Endothelial cell of umbilical vein (primary cell): ENCODE measurements around the gene MYO1G. TPM values are rescaled to one million over a fixed set of nuclear protein-coding genes. Genes with fewer than 3 reads are reported as not detected.

ENCODE experiments used
- BruUV-seq: library from RNA; stranded (reverse); fragments of 400-500 nt; replicated peaks from 2 replicates; lab custom pipeline; 2021; lab: Mats Ljungman, UMichigan
- CTCF ChIA-PET: fragments of 300-600, 350-600 bp; sonication (Branson Sonifier 250); formaldehyde crosslinking; loops from one replicate; lab custom pipeline; 2021; ENCODE audit warnings: antibody characterized with exemption, inconsistent platforms; lab: Charles Lee
- POLR2A ChIA-PET: fragments of 300-600, 350-600 bp; sonication (Branson Sonifier 250); formaldehyde crosslinking; loops from one replicate; lab custom pipeline; 2021; ENCODE audit warnings: antibody characterized with exemption, inconsistent platforms; lab: Charles Lee
- DNase-seq: peaks from one replicate; pipeline ENCODE4 v3.0.0-alpha.2; 2011; ENCODE audit warnings: low read depth, low spot score
- FAIRE-seq: peaks from 2 replicates; lab custom pipeline; 2011; peaks lifted over from hg19 to GRCh38; lab: Jason Lieb, UNC
- H2AFZ ChIP-seq: 2 replicates; pipeline ENCODE4 v1.6.0; 2012; ENCODE audit warnings: low read depth, low read length, control low read depth, inconsistent platforms
- H3K27ac ChIP-seq: 2 replicates; pipeline ENCODE4 v1.5.1; 2011; ENCODE audit warnings: low read depth, mild to moderate bottlenecking, control low read depth, low read length, moderate library complexity; ENCODE audit not compliant: insufficient read depth
- H3K27me3 ChIP-seq, 2 experiments: 2 replicates each; pipeline versions ENCODE4 v1.6.0 to v1.6.1; 2011; ENCODE audit warnings: low read length in 2 of 2, mixed read lengths in 1 of 2; ENCODE audit not compliant: control insufficient read depth in 2 of 2, insufficient read depth in 2 of 2
- H3K36me3 ChIP-seq, 2 experiments: 2 replicates in 1 of 2; 3 replicates in 1 of 2; pipeline ENCODE4 v1.5.1; 2011; ENCODE audit warnings: low read length in 2 of 2, mild to moderate bottlenecking in 1 of 2, moderate library complexity in 1 of 2; ENCODE audit not compliant: control insufficient read depth in 2 of 2, insufficient read depth in 2 of 2; ENCODE audit errors: extremely low read depth in 1 of 2
- H3K4me1 ChIP-seq: 3 replicates; pipeline ENCODE4 v1.5.1; 2011; ENCODE audit warnings: mild to moderate bottlenecking, low read length; ENCODE audit not compliant: control insufficient read depth, insufficient read depth; ENCODE audit errors: extremely low read depth
- H3K4me2 ChIP-seq: 2 replicates; pipeline ENCODE4 v1.6.1; 2011; ENCODE audit warnings: low read length, control low read depth, mixed read lengths; ENCODE audit not compliant: insufficient read depth
- H3K4me3 ChIP-seq, 3 experiments: fragments of 200-600 bp in 1 of 3; sonication (generic), shearing (Covaris generic) in 1 of 3; replicated peaks in 1 of 3; 2 replicates each; pipeline ENCODE4 v1.5.1; 2011 to 2016; ENCODE audit warnings: control low read depth in 3 of 3, low read length in 3 of 3, mild to moderate bottlenecking in 2 of 3, inconsistent platforms in 1 of 3, low read depth in 1 of 3, moderate library complexity in 1 of 3; ENCODE audit not compliant: insufficient read depth in 1 of 3
- H3K79me2 ChIP-seq: 2 replicates; pipeline ENCODE4 v1.6.0; 2012; ENCODE audit warnings: low read length, inconsistent platforms; ENCODE audit not compliant: control insufficient read depth, insufficient read depth
- H3K9ac ChIP-seq: replicated peaks from 2 replicates; pipeline ENCODE3; 2011; ENCODE audit warnings: low read length, control low read depth; ENCODE audit not compliant: insufficient read depth; ENCODE audit errors: extremely low read depth
- H3K9me1 ChIP-seq: replicated peaks from 3 replicates; pipeline ENCODE4 v1.6.0; 2011; ENCODE audit warnings: mild to moderate bottlenecking, low read length; ENCODE audit not compliant: control insufficient read depth, insufficient read depth; ENCODE audit errors: extremely low read depth
- H3K9me3 ChIP-seq: replicated peaks from 2 replicates; pipeline ENCODE4 v1.5.1; 2012; ENCODE audit warnings: low read length, inconsistent platforms; ENCODE audit not compliant: control insufficient read depth, insufficient read depth
- H4K20me1 ChIP-seq: replicated peaks from 2 replicates; pipeline ENCODE3; 2011; ENCODE audit warnings: mild to moderate bottlenecking, low read length; ENCODE audit not compliant: control insufficient read depth, insufficient read depth; ENCODE audit errors: extremely low read depth
- JUN ChIP-seq: IDR thresholded peaks from 2 replicates; pipeline ENCODE4 v1.6.1; 2011; ENCODE audit warnings: borderline replicate concordance, low read depth; ENCODE audit not compliant: insufficient read length, insufficient read depth
- MYC ChIP-seq: IDR thresholded peaks from one replicate; pipeline ENCODE4 v1.6.1; 2011; ENCODE audit warnings: mild to moderate bottlenecking, low read depth, low read length
- POLR2A ChIP-seq: IDR thresholded peaks from 2 replicates; pipeline ENCODE4 v1.6.1; 2012; ENCODE audit warnings: low read depth, mild to moderate bottlenecking, control low read depth, low read length
- POLR2AphosphoS5 ChIP-seq: IDR thresholded peaks from 2 replicates; pipeline ENCODE4 v1.6.1; 2012; ENCODE audit warnings: low read depth, mild to moderate bottlenecking, control low read depth, low read length, moderate library complexity; ENCODE audit not compliant: insufficient read depth
- dilution Hi-C: fragments of 300-500 bp; cut with MboI; formaldehyde crosslinking; loops from one replicate; pipeline ENCODE4 v1.15.0; 2019; ENCODE audit warnings: low sequenced_read_pairs; ENCODE audit not compliant: extremely low pct_ligation_motif_present
- intact Hi-C: fragments of 100-400 bp; cut with micrococcal nuclease; formaldehyde crosslinking; loops from one replicate; pipeline ENCODE4 v1.10.0; 2022
- polyA plus RNA-seq, 4 experiments: library from polyadenylated mRNA; depleted of rRNA in 3 of 4; stranded (reverse) in 3 of 4; unstranded in 1 of 4; fragments of >200 nt; gene quantifications; 2 replicates each; pipeline versions ENCODE4 v1.2.1 to v1.2.3, GENCODE V29; 2011 to 2012; ENCODE audit warnings: missing spikeins in 1 of 4
- total RNA-seq: library from RNA; stranded (reverse); gene quantifications from 2 replicates; pipeline ENCODE4 v1.2.3, GENCODE V29; 2021
- TF ChIP-seq, protein P1 (sequence below), 2 donors: IDR thresholded peaks; 1 replicate in 1 of 2; 2 replicates in 1 of 2; pipeline ENCODE4 v1.5.1; 2011; ENCODE audit warnings: low read length in 2 of 2, mild to moderate bottlenecking in 2 of 2, moderate library complexity in 2 of 2, control low read depth in 1 of 2, inconsistent platforms in 1 of 2, low read depth in 1 of 2; ENCODE audit not compliant: insufficient read depth in 1 of 2; ENCODE audit errors: extremely low read depth in 1 of 2

MYO1G gene
- total and polyA plus RNA-seq, 2 donors (not counting 3 experiments of a cell fraction or from before 2014, with no cell fraction given): 0.11 TPM; not detected in 1

- Histone ChIP-seq H3K79me2 (peaks cover 59% of the 10 kb centered on the region), H3K9me3 (no peaks in the 10 kb centered on the region), H3K36me3 (peaks cover 3 to 4% of the 10 kb centered on the region in 2 experiments), H2AFZ (no peak overlapping the region), H3K9me1 (no peaks in the 10 kb centered on the region), H3K4me1 (peaks cover 15% of the 10 kb centered on the region), H4K20me1 (no peaks in the 10 kb centered on the region), H3K9ac (no peak overlapping the region), H3K4me3 (no peak overlapping the region), H3K27ac (peak overlapping the region; percentile 3), H3K27me3 (no peaks in the 10 kb centered on the region), H3K4me2 (peak overlapping the region; percentile 50)
- no peak for TF ChIP-seq MYC
- TF ChIP-seq, protein P1, sequence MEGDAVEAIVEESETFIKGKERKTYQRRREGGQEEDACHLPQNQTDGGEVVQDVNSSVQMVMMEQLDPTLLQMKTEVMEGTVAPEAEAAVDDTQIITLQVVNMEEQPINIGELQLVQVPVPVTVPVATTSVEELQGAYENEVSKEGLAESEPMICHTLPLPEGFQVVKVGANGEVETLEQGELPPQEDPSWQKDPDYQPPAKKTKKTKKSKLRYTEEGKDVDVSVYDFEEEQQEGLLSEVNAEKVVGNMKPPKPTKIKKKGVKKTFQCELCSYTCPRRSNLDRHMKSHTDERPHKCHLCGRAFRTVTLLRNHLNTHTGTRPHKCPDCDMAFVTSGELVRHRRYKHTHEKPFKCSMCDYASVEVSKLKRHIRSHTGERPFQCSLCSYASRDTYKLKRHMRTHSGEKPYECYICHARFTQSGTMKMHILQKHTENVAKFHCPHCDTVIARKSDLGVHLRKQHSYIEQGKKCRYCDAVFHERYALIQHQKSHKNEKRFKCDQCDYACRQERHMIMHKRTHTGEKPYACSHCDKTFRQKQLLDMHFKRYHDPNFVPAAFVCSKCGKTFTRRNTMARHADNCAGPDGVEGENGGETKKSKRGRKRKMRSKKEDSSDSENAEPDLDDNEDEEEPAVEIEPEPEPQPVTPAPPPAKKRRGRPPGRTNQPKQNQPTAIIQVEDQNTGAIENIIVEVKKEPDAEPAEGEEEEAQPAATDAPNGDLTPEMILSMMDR (IDR thresholded peaks at IDR 0.05; ENCODE audit: extremely low read depth in 1 of 2, insufficient read depth in 1 of 2, low read depth in 1 of 2, low read length in 2 of 2): no peak
- TF ChIP-seq JUN: no peak
- TF ChIP-seq POLR2AphosphoS5: no peak
- TF ChIP-seq POLR2A: no peak
- ChIA-PET POLR2A (interaction anchor here (0.6 kb wide), 1 partner anchor 29 kb away, joined by 3 read pairs; no protein-coding TSS in a partner anchor), CTCF (interaction anchor here (1.0 to 1.9 kb wide), 4 partner anchors 8 to 54 kb away, joined by 3 to 12 read pairs (median 6); partner anchors contain the start of gene CCM2)
- FAIRE-seq (no peak), DNase-seq (no peak)
- intact Hi-C loops: no loop called here
- no TSS peak for BruUV-seq
- dilution Hi-C loops: no loop called here
These were observed 48.9 kb upstream of the MYO1G start for GRCh38 chr7:45027774-45028114.
